WTC11 (cell line): Measurements from ENCODE around the gene PLAAT3.

ENCODE experiments used
- CBFB ChIP-seq: sonication (generic); formaldehyde crosslinking; IDR thresholded peaks from 2 replicates; pipeline ENCODE4 v1.8.1; 2022; ENCODE audit warnings: mild to moderate bottlenecking, low read depth, missing genetic modification reagents
- ESRRA ChIP-seq: sonication (generic); formaldehyde crosslinking; IDR thresholded peaks from 2 replicates; pipeline ENCODE4 v1.8.1; 2022; ENCODE audit warnings: mild to moderate bottlenecking, missing genetic modification reagents, borderline replicate concordance
- IRF2 ChIP-seq: sonication (generic); formaldehyde crosslinking; IDR thresholded peaks from 2 replicates; pipeline ENCODE4 v1.8.0; 2022; ENCODE audit warnings: low read depth, missing genetic modification reagents, borderline replicate concordance
- JAZF1 ChIP-seq: fragments of 250-450 bp; sonication (Bioruptor Pico); IDR thresholded peaks from 2 replicates; pipeline ENCODE4 v1.9.0; 2021; ENCODE audit warnings: moderate library complexity, mild to moderate bottlenecking, inconsistent platforms
- KAT7 ChIP-seq: sonication (generic); formaldehyde crosslinking; IDR thresholded peaks from 2 replicates; pipeline ENCODE4 v1.8.1; 2023; ENCODE audit warnings: missing genetic modification reagents, mild to moderate bottlenecking, borderline replicate concordance
- TP53 ChIP-seq: sonication (generic); formaldehyde crosslinking; IDR thresholded peaks from 2 replicates; pipeline ENCODE4 v1.8.1; 2023; ENCODE audit warnings: mild to moderate bottlenecking, missing genetic modification reagents
- ZNF121 ChIP-seq: sonication (generic); formaldehyde crosslinking; IDR thresholded peaks from 2 replicates; pipeline ENCODE4 v1.8.0; 2023; ENCODE audit warnings: missing genetic modification reagents
- TF ChIP-seq, protein P1 (sequence below): fragments of 200-600 bp; IDR thresholded peaks from 2 replicates; pipeline ENCODE4 v1.8.0; 2022; ENCODE audit warnings: antibody characterized with exemption
- TF ChIP-seq, protein P2 (sequence below): sonication (generic); formaldehyde crosslinking; IDR thresholded peaks from 2 replicates; pipeline ENCODE4 v1.8.1; 2023; ENCODE audit warnings: mild to moderate bottlenecking, missing genetic modification reagents, moderate library complexity
- TF ChIP-seq, protein P3 (sequence below): sonication (generic); formaldehyde crosslinking; IDR thresholded peaks from 2 replicates; pipeline ENCODE4 v1.8.1; 2022; ENCODE audit warnings: low read depth, mild to moderate bottlenecking, moderate library complexity, missing genetic modification reagents, borderline replicate concordance
- TF ChIP-seq, protein P4 (sequence below): sonication (generic); formaldehyde crosslinking; IDR thresholded peaks from 2 replicates; pipeline ENCODE4 v1.8.1; 2022; ENCODE audit warnings: mild to moderate bottlenecking, missing genetic modification reagents, moderate library complexity, borderline replicate concordance
- TF ChIP-seq, protein P5 (sequence below): sonication (generic); formaldehyde crosslinking; IDR thresholded peaks from 2 replicates; pipeline ENCODE4 v1.8.0; 2022; ENCODE audit warnings: mild to moderate bottlenecking, missing genetic modification reagents
- TF ChIP-seq, protein P6 (sequence below): sonication (generic); formaldehyde crosslinking; IDR thresholded peaks from 2 replicates; pipeline ENCODE4 v1.8.1; 2022; ENCODE audit warnings: missing genetic modification reagents, borderline replicate concordance

DNA sequence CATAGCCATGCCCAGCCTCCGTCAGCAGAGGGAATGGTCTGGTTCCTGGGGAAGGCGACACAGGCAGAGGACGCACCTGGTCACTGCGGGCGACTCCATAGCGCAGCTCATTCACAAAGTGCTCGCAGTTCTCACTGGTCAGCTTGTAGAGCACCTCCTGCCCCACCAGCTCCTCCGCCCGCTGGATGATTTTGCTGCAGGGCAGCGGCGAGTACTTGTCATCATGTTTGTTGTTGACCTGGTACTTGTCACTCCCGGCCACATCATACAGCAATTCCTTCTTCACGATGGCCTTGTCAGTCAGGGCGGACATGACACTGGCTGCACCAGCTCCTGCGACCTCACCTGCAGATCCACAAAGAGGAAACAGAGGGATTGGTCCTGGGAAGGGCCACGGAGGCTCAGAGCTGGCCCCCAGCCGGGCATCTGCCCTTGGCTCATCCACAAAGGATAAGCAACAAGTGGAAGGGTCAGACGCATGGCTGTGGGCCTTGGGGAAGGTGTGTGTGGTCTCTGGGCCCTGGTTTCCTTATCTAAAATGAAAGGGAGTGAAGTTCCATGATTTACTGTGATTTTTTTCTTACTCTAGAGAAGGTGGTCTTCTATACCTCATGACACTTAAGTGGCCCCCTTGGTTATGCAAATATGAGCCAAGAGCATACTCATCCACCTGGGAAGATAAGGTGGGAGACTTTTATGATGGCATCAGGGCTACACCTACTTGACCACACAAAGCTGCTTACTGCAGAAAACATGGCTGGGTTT lies 24.0 kb downstream of the PLAAT3 start:
- TF ChIP-seq, protein P1, sequence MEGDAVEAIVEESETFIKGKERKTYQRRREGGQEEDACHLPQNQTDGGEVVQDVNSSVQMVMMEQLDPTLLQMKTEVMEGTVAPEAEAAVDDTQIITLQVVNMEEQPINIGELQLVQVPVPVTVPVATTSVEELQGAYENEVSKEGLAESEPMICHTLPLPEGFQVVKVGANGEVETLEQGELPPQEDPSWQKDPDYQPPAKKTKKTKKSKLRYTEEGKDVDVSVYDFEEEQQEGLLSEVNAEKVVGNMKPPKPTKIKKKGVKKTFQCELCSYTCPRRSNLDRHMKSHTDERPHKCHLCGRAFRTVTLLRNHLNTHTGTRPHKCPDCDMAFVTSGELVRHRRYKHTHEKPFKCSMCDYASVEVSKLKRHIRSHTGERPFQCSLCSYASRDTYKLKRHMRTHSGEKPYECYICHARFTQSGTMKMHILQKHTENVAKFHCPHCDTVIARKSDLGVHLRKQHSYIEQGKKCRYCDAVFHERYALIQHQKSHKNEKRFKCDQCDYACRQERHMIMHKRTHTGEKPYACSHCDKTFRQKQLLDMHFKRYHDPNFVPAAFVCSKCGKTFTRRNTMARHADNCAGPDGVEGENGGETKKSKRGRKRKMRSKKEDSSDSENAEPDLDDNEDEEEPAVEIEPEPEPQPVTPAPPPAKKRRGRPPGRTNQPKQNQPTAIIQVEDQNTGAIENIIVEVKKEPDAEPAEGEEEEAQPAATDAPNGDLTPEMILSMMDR: no peak
- TF ChIP-seq IRF2 (CRISPR knock-in tag) (no peak), TP53 (CRISPR knock-in tag) (no peak), ESRRA (CRISPR knock-in tag) (no peak), ZNF121 (CRISPR knock-in tag) (no peak), CBFB (no peak), JAZF1 (no peak), KAT7 (CRISPR knock-in tag) (no peak)
- TF ChIP-seq, protein P2, sequence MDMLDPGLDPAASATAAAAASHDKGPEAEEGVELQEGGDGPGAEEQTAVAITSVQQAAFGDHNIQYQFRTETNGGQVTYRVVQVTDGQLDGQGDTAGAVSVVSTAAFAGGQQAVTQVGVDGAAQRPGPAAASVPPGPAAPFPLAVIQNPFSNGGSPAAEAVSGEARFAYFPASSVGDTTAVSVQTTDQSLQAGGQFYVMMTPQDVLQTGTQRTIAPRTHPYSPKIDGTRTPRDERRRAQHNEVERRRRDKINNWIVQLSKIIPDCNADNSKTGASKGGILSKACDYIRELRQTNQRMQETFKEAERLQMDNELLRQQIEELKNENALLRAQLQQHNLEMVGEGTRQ (CRISPR knock-in tag): no peak
- TF ChIP-seq, protein P3, sequence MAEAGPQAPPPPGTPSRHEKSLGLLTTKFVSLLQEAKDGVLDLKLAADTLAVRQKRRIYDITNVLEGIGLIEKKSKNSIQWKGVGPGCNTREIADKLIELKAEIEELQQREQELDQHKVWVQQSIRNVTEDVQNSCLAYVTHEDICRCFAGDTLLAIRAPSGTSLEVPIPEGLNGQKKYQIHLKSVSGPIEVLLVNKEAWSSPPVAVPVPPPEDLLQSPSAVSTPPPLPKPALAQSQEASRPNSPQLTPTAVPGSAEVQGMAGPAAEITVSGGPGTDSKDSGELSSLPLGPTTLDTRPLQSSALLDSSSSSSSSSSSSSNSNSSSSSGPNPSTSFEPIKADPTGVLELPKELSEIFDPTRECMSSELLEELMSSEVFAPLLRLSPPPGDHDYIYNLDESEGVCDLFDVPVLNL (CRISPR knock-in tag): no peak
- TF ChIP-seq, protein P4, sequence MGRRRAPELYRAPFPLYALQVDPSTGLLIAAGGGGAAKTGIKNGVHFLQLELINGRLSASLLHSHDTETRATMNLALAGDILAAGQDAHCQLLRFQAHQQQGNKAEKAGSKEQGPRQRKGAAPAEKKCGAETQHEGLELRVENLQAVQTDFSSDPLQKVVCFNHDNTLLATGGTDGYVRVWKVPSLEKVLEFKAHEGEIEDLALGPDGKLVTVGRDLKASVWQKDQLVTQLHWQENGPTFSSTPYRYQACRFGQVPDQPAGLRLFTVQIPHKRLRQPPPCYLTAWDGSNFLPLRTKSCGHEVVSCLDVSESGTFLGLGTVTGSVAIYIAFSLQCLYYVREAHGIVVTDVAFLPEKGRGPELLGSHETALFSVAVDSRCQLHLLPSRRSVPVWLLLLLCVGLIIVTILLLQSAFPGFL (CRISPR knock-in tag): no peak
- TF ChIP-seq, protein P5, sequence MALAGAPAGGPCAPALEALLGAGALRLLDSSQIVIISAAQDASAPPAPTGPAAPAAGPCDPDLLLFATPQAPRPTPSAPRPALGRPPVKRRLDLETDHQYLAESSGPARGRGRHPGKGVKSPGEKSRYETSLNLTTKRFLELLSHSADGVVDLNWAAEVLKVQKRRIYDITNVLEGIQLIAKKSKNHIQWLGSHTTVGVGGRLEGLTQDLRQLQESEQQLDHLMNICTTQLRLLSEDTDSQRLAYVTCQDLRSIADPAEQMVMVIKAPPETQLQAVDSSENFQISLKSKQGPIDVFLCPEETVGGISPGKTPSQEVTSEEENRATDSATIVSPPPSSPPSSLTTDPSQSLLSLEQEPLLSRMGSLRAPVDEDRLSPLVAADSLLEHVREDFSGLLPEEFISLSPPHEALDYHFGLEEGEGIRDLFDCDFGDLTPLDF (CRISPR knock-in tag): no peak
- TF ChIP-seq, protein P6, sequence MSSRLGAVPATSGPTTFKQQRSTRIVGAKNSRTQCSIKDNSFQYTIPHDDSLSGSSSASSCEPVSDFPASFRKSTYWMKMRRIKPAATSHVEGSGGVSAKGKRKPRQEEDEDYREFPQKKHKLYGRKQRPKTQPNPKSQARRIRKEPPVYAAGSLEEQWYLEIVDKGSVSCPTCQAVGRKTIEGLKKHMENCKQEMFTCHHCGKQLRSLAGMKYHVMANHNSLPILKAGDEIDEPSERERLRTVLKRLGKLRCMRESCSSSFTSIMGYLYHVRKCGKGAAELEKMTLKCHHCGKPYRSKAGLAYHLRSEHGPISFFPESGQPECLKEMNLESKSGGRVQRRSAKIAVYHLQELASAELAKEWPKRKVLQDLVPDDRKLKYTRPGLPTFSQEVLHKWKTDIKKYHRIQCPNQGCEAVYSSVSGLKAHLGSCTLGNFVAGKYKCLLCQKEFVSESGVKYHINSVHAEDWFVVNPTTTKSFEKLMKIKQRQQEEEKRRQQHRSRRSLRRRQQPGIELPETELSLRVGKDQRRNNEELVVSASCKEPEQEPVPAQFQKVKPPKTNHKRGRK: no peak
